HepG2 (cell line): ENCODE results near the gene DBN1. TPM values are rescaled to one million over a fixed set of nuclear protein-coding genes. Genes with fewer than 3 reads are reported as not detected.
A peak's percentile ranks its signal among the peaks of the same experiment; 100 is the strongest.

ENCODE experiments used
- AHDC1 ChIP-seq: sonication (generic); formaldehyde crosslinking; IDR thresholded peaks from 2 replicates; pipeline ENCODE4 v1.5.1; 2020; ENCODE audit warnings: mild to moderate bottlenecking, missing genetic modification reagents, borderline replicate concordance
- ATF7 ChIP-seq, 2 experiments: fragments of 450-650 bp in 1 of 2; sonication (generic) in 1 of 2; formaldehyde crosslinking in 1 of 2; IDR thresholded peaks; 2 replicates each; pipeline versions ENCODE4 v1.4.0 to v1.6.1; 2016 to 2020; ENCODE audit warnings: antibody characterized with exemption in 1 of 2, mild to moderate bottlenecking in 1 of 2, missing genetic modification reagents in 1 of 2
- BHLHE40 ChIP-seq: IDR thresholded peaks from 2 replicates; pipeline ENCODE4 v1.6.1; 2011; ENCODE audit warnings: low read length, improper control_type of control experiment
- CREB1 ChIP-seq, 2 experiments: fragments of 450-650 bp in 1 of 2; IDR thresholded peaks; 2 replicates each; pipeline ENCODE4 v1.6.1; 2016 to 2017; ENCODE audit warnings: control low read depth in 1 of 2, mild to moderate bottlenecking in 1 of 2, missing compliant biosample characterization in 1 of 2, missing genetic modification characterization in 1 of 2
- EEA1 ChIP-seq: sonication (generic); formaldehyde crosslinking; IDR thresholded peaks from 2 replicates; pipeline ENCODE4 v1.5.1; 2020; ENCODE audit warnings: mild to moderate bottlenecking, missing genetic modification reagents, borderline replicate concordance
- GPN1 ChIP-seq: sonication (generic); formaldehyde crosslinking; IDR thresholded peaks from 2 replicates; pipeline ENCODE4 v1.5.1; 2020; ENCODE audit warnings: missing genetic modification reagents, borderline replicate concordance
- HDAC2 ChIP-seq: sonication (generic); formaldehyde crosslinking; IDR thresholded peaks from 2 replicates; pipeline ENCODE4 v1.4.0; 2020; ENCODE audit warnings: missing genetic modification reagents
- RAD51 ChIP-seq: fragments of 450-650 bp; IDR thresholded peaks from 2 replicates; pipeline ENCODE4 v1.6.1; 2016; ENCODE audit warnings: borderline replicate concordance
- SP4 ChIP-seq: sonication (generic); formaldehyde crosslinking; IDR thresholded peaks from 2 replicates; pipeline ENCODE4 v1.8.1; 2023; ENCODE audit warnings: mild to moderate bottlenecking, missing genetic modification reagents
- ZBTB7B ChIP-seq: sonication (generic); formaldehyde crosslinking; IDR thresholded peaks from 2 replicates; pipeline ENCODE4 v1.4.0; 2020; ENCODE audit warnings: missing genetic modification reagents
- ZC3H13 ChIP-seq: sonication (generic); formaldehyde crosslinking; IDR thresholded peaks from 2 replicates; pipeline ENCODE4 v1.8.1; 2023; ENCODE audit warnings: mild to moderate bottlenecking, missing genetic modification reagents, moderate library complexity
- ZHX2 ChIP-seq, 2 experiments: sonication (generic) in 1 of 2; formaldehyde crosslinking in 1 of 2; IDR thresholded peaks; 2 replicates each; pipeline versions ENCODE4 v1.6.1 to v1.9.0; 2014 to 2022; ENCODE audit warnings: antibody characterized with exemption in 1 of 2, borderline replicate concordance in 1 of 2, inconsistent platforms in 1 of 2, low read depth in 1 of 2, missing genetic modification reagents in 1 of 2
- ZKSCAN1 ChIP-seq: fragments of 150-350 bp; IDR thresholded peaks from 2 replicates; pipeline ENCODE4 v1.6.1; 2014; ENCODE audit warnings: low read length
- ZNF317 ChIP-seq: sonication (generic); formaldehyde crosslinking; IDR thresholded peaks from 2 replicates; pipeline ENCODE4 v1.5.0; 2020; ENCODE audit warnings: mild to moderate bottlenecking, missing genetic modification reagents
- ZNF556 ChIP-seq: sonication (generic); formaldehyde crosslinking; IDR thresholded peaks from 2 replicates; pipeline ENCODE4 v1.4.0; 2020; ENCODE audit warnings: mild to moderate bottlenecking, missing genetic modification reagents, borderline replicate concordance
- ZNF792 ChIP-seq: IDR thresholded peaks from 2 replicates; pipeline ENCODE4 v1.6.1; 2016
- polyA plus RNA-seq, 8 experiments: library from polyadenylated mRNA; depleted of rRNA in 3 of 8; stranded (reverse) in 7 of 8; unstranded in 1 of 8; fragments of >200 nt; fragmentation: Illumina TruSeq in 4 of 8; extraction: Trizol in 4 of 8; gene quantifications; 2 replicates each; pipeline versions ENCODE4 v1.2.1 to v1.2.3, GENCODE V29; 2011 to 2016; ENCODE audit warnings: low read depth in 4 of 8, missing spikeins in 1 of 8, mixed read lengths in 1 of 8; ENCODE audit not compliant: insufficient read depth in 1 of 8
- total RNA-seq, 5 experiments: library from RNA; depleted of rRNA; stranded (reverse); fragments of >200 nt; fragmentation: Illumina TruSeq; extraction: Trizol; gene quantifications; 2 replicates each; pipeline ENCODE4 v1.2.3, GENCODE V29; 2016; ENCODE audit warnings: low read depth in 1 of 5

Gene DBN1
- total and polyA plus RNA-seq, 2 of the 13 experiments (the other 11 are each of a cell fraction or from before 2014, with no cell fraction given), result 27.0 to 37.3 TPM

GRCh38 chr5:177425801-177426565, 47.5 kb downstream of the DBN1 start (continued):
- peak; percentile 55; the same call in 1 of the 2 replicates for TF ChIP-seq HDAC2
- no peak; the same call in 1 of the 2 replicates for TF ChIP-seq ZHX2 (IDR thresholded peaks at IDR 0.05; ENCODE audit: low read depth)
- TF ChIP-seq ZHX2 (CRISPR knock-in tag; IDR thresholded peaks at IDR 0.05; ENCODE audit: borderline replicate concordance), result peak; percentile 61; the same call in 1 of the 2 replicates
- TF ChIP-seq CREB1 (IDR thresholded peaks at IDR 0.05), result peak; percentile 90
- TF ChIP-seq CREB1 (CRISPR knock-in tag; IDR thresholded peaks at IDR 0.05), result peak; percentile 96
- TF ChIP-seq ZNF556 (CRISPR knock-in tag), result no peak; the same call in 1 of the 2 replicates
- peak; percentile 82 for TF ChIP-seq SP4 (CRISPR knock-in tag)
- no peak for TF ChIP-seq AHDC1
- TF ChIP-seq ATF7 (IDR thresholded peaks at IDR 0.05), result peak; percentile 63; the same call in 1 of the 2 replicates
- no peak for TF ChIP-seq ATF7 (CRISPR knock-in tag; IDR thresholded peaks at IDR 0.05)
- peak; percentile 55 for TF ChIP-seq ZNF792 (CRISPR knock-in tag)
- TF ChIP-seq ZNF317 (CRISPR knock-in tag), result 0 out of 2 replicates have a peak, but pooled peaks have one; percentile 72
- TF ChIP-seq ZC3H13 (CRISPR knock-in tag), result no peak; the same call in 1 of the 2 replicates
- TF ChIP-seq ZBTB7B (CRISPR knock-in tag), result 0 out of 2 replicates have a peak, but pooled peaks have one; percentile 22
- TF ChIP-seq GPN1 (CRISPR knock-in tag), result no peak
- no peak for TF ChIP-seq EEA1
- no peak for TF ChIP-seq BHLHE40
- no peak for TF ChIP-seq RAD51
- no peak for TF ChIP-seq ZKSCAN1
